Measurements from ENCODE around the gene APP. TPM values are rescaled to one million over a fixed set of nuclear protein-coding genes. Genes with fewer than 3 reads are reported as not detected.

Gene APP
- total RNA-seq, 2 experiments from 2014 or later, result 18.8 to 19.4 TPM

DNA sequence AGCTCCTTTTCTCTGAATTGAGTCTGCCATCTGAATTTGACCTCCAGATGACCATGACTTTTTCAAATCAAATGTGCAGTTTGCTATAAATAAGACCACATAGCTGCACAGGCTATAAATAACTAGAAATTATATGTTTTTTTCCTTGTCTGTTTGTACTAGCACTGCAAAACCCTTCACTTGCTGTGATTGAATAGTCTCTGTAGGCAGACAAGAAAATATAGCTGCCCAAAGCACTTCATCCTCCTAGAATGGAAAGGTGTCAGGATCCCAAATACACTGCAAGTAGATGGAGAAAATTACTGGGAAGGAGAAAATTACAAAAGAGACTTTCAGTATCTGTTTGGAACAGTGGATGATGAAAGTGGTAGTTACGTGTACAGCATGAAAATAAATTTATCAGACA lies 175.8 kb downstream of the APP start:
- no peak for DNase-seq
- Mint-ChIP-seq H3K27me3 (no peaks in the 10 kb centered on the region), H3K4me3 (no peak overlapping the region), H3K4me1 (peaks cover 3% of the 10 kb centered on the region), H3K36me3 (no peaks in the 10 kb centered on the region), H3K27ac (no peak overlapping the region), H3K9me3 (no peaks in the 10 kb centered on the region)
- POLR2A ChIA-PET, result interaction anchor here (0.6 kb wide), 1 partner anchor 27 kb away, joined by 4 read pairs; no protein-coding TSS in a partner anchor
- no peak for ATAC-seq (ENCODE audit: low read depth)

DNA sequence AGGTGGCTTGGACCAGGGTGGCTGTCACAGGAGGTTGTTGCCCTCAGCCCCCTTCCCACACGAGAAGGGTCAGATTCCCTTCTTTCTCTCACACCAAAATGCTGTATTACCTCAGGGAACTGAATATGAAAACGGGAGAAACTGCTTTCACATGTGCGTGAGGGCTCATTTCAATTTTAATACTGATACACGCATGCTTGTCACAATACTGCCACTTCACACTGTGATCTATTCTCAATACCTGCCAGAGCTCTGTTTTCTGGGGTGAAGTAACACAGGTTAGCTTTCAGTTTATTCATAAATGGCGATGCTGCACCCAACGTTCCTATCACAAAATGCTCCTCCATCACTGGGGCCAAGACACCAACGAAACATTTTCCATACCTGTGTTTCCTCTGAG lies 181.8 kb downstream of the APP start:
- POLR2A ChIA-PET, result no interaction called here

DNA sequence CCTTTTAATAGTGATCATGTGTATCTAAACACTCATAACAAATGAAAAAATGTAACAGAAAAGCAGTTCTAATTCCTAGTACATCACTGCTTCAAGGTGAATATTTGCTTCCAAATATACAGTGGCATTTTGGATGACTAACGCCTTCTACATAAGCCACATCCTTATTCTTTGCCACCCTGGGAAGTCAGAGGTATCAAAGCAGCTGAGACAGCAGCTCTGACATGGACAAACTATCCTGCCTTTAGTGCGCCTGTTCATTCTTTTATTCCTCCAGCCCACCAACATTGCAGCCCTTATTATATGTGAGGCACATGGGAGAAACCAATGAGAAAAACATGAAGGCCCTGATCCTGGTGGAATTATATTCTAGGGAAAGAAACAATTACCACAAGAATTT lies 183.0 kb downstream of the APP start:
- no peaks in the 10 kb centered on the region for H3K4me1 Mint-ChIP-seq
- H3K4me3 Mint-ChIP-seq, result no peak overlapping the region
- no peak for DNase-seq
- ATAC-seq (ENCODE audit: low read depth), result no peak
- H3K9me3 Mint-ChIP-seq, result no peaks in the 10 kb centered on the region
- POLR2A ChIA-PET, result no interaction called here
- no peak overlapping the region for H3K27ac Mint-ChIP-seq
- H3K36me3 Mint-ChIP-seq, result peaks cover 2% of the 10 kb centered on the region
- no peaks in the 10 kb centered on the region for H3K27me3 Mint-ChIP-seq

More for the DNA sequence above, 181.8 kb downstream of the APP start:
- no peak overlapping the region for H3K27ac Mint-ChIP-seq
- ATAC-seq (ENCODE audit: low read depth) (no peak), DNase-seq (no peak)
- H3K36me3 Mint-ChIP-seq, result peaks cover 2% of the 10 kb centered on the region
- H3K9me3 Mint-ChIP-seq, result no peaks in the 10 kb centered on the region
- H3K4me3 Mint-ChIP-seq, result no peak overlapping the region
- no peaks in the 10 kb centered on the region for H3K27me3 Mint-ChIP-seq
- H3K4me1 Mint-ChIP-seq, result no peaks in the 10 kb centered on the region

DNA sequence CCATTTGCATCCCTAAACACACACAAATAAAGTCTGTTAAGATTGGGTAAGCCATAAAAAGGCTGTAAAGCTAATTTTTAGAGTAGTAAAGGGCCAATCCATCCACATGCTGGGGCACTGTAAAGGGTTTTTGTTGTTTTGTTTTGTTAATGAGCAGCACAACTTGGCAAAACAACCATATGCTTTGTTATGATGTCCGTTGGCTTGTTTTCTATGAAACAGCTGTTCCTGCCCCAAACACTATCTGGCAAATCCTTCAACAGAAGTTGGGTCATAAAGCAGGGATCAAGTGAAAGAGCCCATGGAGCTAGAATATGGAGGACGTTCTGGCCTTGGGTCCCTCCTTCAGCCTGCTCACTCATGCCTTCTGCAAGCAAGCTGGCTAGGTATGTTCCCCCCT lies 183.6 kb downstream of the APP start:
- Mint-ChIP-seq H3K36me3 (peaks cover 2% of the 10 kb centered on the region), H3K4me3 (no peak overlapping the region), H3K4me1 (no peaks in the 10 kb centered on the region), H3K9me3 (no peaks in the 10 kb centered on the region), H3K27me3 (no peaks in the 10 kb centered on the region), H3K27ac (no peak overlapping the region)
- POLR2A ChIA-PET, result no interaction called here
- no peak for ATAC-seq (ENCODE audit: low read depth)
- no peak for DNase-seq

DNA sequence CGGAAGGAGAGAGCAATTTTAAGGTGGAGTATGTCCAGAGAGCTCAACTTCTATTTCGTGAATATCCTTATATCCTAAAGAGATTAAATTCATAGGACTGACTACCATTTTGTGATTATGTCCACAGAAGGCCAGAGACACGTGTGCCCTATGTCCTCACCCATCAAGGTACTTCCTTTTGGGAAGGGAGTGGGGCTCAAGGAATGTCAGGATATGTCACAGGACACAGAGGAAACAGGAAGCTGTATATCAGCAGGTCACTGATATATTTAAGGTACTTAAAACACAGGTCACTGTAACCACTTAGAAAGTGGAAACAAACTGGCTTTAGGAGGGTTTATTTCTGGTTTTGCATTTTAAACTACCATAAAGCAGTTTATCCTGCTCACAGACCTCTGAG lies 184.6 kb downstream of the APP start:
- Mint-ChIP-seq H3K4me1 (no peaks in the 10 kb centered on the region), H3K27me3 (no peaks in the 10 kb centered on the region), H3K9me3 (no peaks in the 10 kb centered on the region), H3K36me3 (peaks cover 2% of the 10 kb centered on the region), H3K4me3 (no peak overlapping the region), H3K27ac (no peak overlapping the region)
- no peak for ATAC-seq (ENCODE audit: low read depth)
- no peak for DNase-seq
- POLR2A ChIA-PET, result no interaction called here

DNA sequence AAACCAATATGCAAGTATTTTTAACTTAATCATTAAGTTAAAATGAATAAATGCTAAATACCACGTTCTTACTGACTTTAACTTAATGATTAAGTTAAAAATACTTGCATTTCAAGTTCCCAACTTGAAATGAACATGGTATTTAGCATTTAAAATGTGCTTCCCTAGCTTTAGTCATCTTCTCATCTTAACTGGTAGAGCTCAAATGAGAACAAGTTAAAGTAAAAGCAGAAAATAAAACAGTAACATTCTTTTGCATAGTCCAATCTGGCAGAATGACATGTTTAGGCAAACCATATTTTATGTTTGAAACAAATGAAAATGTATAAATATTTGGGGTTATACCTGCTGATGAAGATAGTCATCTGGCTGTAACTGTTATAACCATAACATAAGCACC lies 186.0 kb downstream of the APP start:
- Mint-ChIP-seq H3K9me3 (no peaks in the 10 kb centered on the region), H3K4me1 (no peaks in the 10 kb centered on the region), H3K27me3 (no peaks in the 10 kb centered on the region), H3K36me3 (peaks cover 9% of the 10 kb centered on the region), H3K4me3 (no peak overlapping the region), H3K27ac (no peak overlapping the region)
- POLR2A ChIA-PET, result no interaction called here
- DNase-seq (no peak), ATAC-seq (ENCODE audit: low read depth) (no peak)

DNA sequence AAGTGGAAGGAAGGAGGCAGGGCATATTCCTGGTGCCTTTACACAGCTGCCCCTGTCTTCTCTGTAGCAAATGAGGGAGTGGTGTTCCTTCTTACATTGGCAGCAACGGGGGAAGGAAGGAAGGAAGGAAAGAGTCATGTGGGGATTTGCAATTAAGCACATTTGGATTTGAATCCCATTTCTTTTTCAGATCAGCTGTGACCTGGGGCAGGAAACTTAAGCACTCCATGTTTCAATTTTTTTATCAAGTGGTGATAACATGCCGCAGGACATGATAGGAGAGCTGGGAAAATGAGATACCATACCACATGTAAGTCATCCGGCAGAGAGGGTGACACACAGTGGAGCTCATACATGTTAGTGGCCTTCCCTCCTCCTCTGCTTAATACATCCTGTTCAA lies 186.8 kb downstream of the APP start:
- H3K27me3 Mint-ChIP-seq, result no peaks in the 10 kb centered on the region
- H3K4me1 Mint-ChIP-seq, result no peaks in the 10 kb centered on the region
- peaks cover 7% of the 10 kb centered on the region for H3K36me3 Mint-ChIP-seq
- H3K4me3 Mint-ChIP-seq, result no peak overlapping the region
- no peak for ATAC-seq (ENCODE audit: low read depth)
- DNase-seq, result no peak
- POLR2A ChIA-PET, result no interaction called here
- no peaks in the 10 kb centered on the region for H3K9me3 Mint-ChIP-seq
- H3K27ac Mint-ChIP-seq, result no peak overlapping the region

DNA sequence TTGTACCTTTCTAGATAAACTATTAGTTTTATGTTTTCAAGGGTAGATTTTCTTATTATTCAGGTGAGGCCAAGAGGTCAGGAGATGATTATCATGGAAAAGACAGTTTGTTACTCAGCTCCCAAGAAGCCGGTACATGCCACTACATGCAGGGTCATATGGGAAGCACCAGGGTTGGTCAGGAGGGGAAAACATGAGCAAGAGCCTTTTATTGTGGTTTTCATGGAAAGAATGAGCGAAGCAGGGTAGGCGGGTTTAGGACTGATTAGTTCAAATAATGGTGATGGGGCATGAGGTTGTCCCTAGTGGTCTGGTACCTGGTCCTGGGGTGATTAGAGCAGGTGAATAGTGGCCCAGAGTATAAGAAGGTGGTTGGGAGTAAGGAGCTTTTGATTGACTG lies 189.9 kb downstream of the APP start:
- POLR2A ChIA-PET, result no interaction called here
- Mint-ChIP-seq H3K27ac (no peak overlapping the region), H3K4me3 (no peak overlapping the region), H3K9me3 (no peaks in the 10 kb centered on the region), H3K4me1 (no peaks in the 10 kb centered on the region), H3K36me3 (peaks cover 13% of the 10 kb centered on the region), H3K27me3 (no peaks in the 10 kb centered on the region)
- no peak for ATAC-seq (ENCODE audit: low read depth)
- no peak for DNase-seq

DNA sequence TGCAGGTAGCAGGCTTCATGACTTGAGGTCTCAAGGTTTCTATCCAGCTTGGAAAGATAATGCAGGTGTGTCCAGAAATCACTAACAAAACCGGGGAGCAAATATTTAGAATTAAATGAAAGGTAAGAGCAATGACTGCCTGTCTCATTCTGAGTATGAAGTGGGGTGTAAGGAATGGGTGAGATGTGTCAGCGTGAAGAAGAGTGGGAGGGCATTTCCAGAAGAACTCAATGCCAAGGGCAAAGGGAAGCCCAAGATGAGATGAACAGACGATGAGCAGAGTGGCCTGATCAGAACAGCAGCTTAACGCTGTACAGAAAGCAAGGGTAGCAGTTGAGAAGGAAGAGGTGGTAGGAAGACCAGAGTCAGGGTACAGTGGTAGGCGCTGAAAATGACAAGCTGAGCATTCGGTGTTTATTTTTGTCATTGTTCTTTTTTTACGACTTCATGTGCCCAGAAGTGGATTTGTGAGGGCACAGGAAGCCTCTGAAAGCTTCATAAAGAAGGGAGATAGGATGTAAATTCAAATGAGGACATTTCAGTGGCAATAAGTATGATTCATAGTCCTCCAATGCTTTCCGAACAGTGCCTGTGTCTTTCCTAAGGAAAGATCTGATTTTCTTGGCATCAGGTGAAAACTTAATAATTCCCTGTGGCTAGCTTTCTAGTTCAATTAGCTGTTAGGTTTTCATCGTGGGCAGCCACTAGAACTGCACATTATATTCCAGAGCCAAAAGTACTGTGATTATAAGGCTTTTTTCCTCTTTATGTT lies 190.5 kb downstream of the APP start:
- Mint-ChIP-seq H3K27me3 (no peaks in the 10 kb centered on the region), H3K36me3 (peaks cover 15% of the 10 kb centered on the region), H3K4me3 (no peak overlapping the region), H3K4me1 (no peaks in the 10 kb centered on the region), H3K9me3 (no peaks in the 10 kb centered on the region), H3K27ac (no peak overlapping the region)
- ATAC-seq (ENCODE audit: low read depth) (no peak), DNase-seq (no peak)
- POLR2A ChIA-PET, result no interaction called here

DNA sequence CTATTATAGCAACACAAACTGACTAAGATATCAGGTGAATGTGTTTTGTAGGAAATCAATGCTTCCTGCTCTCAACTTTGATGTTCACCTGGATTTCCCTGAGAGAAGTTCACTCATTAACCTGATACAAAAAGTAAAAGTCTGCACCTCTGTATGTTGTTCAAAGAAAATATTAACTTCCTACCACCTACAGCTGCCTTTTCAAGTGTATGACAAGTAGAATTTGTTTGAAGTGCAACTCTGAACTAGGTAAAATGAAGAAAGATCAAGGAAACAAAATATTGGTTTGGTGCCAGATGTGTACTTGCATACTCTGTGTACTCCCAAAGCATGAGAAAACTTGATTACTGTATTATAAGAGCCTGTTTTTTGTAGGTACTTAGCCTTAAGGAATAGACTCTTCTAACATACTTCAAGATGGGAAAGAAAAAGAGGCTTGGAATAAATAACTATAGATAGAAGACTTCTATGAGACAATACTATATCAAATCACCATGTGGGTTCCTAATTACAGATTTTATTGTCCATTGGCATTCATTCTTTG lies 193.4 kb downstream of the APP start:
- no peaks in the 10 kb centered on the region for H3K9me3 Mint-ChIP-seq
- H3K27me3 Mint-ChIP-seq, result no peaks in the 10 kb centered on the region
- H3K4me1 Mint-ChIP-seq, result no peaks in the 10 kb centered on the region
- POLR2A ChIA-PET, result no interaction called here
- no peak overlapping the region for H3K27ac Mint-ChIP-seq
- H3K36me3 Mint-ChIP-seq, result peaks cover 18% of the 10 kb centered on the region
- DNase-seq (no peak), ATAC-seq (ENCODE audit: low read depth) (no peak)
- no peak overlapping the region for H3K4me3 Mint-ChIP-seq

DNA sequence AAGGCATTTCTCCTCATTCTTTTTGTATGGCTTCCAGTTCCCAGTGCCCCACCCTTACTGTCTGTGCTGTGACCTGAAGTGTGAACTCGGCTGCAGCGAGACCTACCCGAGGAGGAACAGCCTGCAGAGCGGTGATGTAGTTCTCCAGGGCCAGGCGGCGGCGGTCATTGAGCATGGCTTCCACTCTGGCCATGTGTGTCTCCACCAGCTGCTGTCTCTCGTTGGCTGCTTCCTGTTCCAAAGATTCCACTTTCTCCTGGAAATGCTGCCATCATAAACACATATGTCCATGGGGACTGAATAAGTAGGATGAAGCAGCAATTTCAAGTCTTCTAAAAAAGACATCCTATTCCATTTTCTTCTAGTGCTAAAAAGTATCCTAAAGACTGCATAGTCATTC lies 195.6 kb downstream of the APP start:
- Mint-ChIP-seq H3K4me1 (no peaks in the 10 kb centered on the region), H3K4me3 (no peak overlapping the region), H3K9me3 (peaks cover 4% of the 10 kb centered on the region), H3K27ac (no peak overlapping the region), H3K27me3 (no peaks in the 10 kb centered on the region), H3K36me3 (peaks cover 29% of the 10 kb centered on the region)
- DNase-seq (no peak), ATAC-seq (ENCODE audit: low read depth) (no peak)
- POLR2A ChIA-PET, result no interaction called here

DNA sequence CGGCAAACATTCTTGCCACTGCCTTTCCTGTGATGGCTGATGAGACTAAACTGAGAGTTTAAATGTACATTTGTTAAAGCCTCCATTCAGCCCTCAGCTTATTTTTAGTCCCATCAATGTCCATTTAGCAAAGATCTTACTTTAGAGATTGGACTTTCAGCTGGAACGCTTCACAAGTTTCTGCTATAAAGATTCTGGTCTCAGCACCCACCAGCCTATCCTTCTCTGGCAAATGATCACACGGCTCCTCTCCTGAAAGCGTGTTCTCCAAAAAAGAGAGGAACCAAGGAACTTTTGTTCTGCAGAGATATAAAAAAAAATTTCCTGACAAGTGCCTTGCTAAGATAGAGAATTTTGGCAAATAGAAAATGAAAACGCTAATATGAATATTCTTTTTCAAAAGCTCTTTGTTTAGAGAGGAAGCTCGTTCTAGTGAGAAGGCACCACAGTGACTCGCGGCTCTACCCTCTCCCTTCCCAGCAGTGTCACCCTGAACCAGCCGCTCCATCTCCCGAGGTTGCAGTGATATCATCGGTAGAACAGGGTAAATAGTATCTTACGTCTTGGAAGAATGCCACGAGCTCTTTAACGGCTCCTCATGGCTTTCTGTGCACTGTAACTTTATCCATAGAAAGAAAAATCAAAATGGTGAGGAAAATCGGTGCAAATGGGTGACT lies 200.2 kb downstream of the APP start:
- Mint-ChIP-seq H3K4me1 (peaks cover 8% of the 10 kb centered on the region), H3K4me3 (no peak overlapping the region), H3K36me3 (peaks cover 27% of the 10 kb centered on the region), H3K27ac (no peak overlapping the region), H3K9me3 (peaks cover 4% of the 10 kb centered on the region), H3K27me3 (no peaks in the 10 kb centered on the region)
- POLR2A ChIA-PET, result no interaction called here
- DNase-seq (no peak), ATAC-seq (ENCODE audit: low read depth) (no peak)

DNA sequence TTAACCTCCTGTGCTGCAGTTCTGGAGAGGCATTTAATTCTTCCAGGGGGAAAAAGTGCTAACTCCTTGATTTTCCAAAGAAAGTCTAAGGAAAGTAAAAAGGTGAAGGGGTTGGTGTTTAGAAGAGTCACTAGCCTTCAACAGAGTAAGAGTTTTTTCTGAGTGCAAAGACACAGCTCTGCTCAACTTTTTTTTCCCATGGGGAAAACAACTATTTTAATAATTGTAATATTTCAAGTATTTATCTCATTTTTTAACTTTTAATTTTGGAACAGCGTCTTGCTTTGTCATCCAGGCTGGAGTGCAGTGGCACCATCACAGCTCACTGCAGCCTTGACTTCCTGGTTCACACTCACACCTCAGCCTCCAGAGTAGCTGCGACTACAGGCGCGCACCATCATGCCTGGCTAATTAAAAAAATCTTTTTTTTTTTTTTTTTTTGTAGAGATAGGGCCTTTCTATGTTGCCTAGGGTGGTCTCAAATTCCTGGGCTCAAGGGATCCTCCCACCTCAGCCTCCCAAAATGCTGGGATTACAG lies 202.6 kb downstream of the APP start:
- peak overlapping the region; percentile 66 for H3K27ac Mint-ChIP-seq

More for the DNA sequence above, 202.6 kb downstream of the APP start:
- POLR2A ChIA-PET, result interaction anchor here (0.7 kb wide), 1 partner anchor 26 kb away, joined by 4 read pairs; no protein-coding TSS in a partner anchor
- Mint-ChIP-seq H3K27me3 (no peaks in the 10 kb centered on the region), H3K4me1 (peaks cover 8% of the 10 kb centered on the region), H3K9me3 (peaks cover 4% of the 10 kb centered on the region), H3K4me3 (no peak overlapping the region), H3K36me3 (peaks cover 23% of the 10 kb centered on the region)
- DNase-seq (no peak), ATAC-seq (ENCODE audit: low read depth) (peak; percentile 26)

Measured in activated naive CD8-positive, alpha-beta T cell treated with anti-CD3 and anti-CD28 coated beads, Interleukin-2, amount 10 ng/mL, durations not matched to agents 7 days and 5 days (primary cell).